KMS-11 (cell line): ENCODE measurements around the gene BMP2K.

ENCODE experiments used
- H2AFZ ChIP-seq: fragments of 200-600 bp; sonication (generic); 2 replicates; pipeline ENCODE4 v1.6.1; 2016; ENCODE audit warnings: antibody characterized with exemption, mixed run types, low read depth
- H3K27ac ChIP-seq: fragments of 200-600 bp; sonication (generic); 2 replicates; pipeline ENCODE4 v1.6.1; 2016; ENCODE audit warnings: mild to moderate bottlenecking, mixed run types
- H3K27me3 ChIP-seq: fragments of 200-600 bp; sonication (generic); 2 replicates; pipeline ENCODE4 v1.6.1; 2017; ENCODE audit warnings: mild to moderate bottlenecking, low read depth, mixed run types, moderate library complexity; ENCODE audit not compliant: insufficient read depth
- H3K36me3 ChIP-seq: fragments of 200-600 bp; sonication (generic); 2 replicates; pipeline ENCODE4 v1.6.1; 2017; ENCODE audit warnings: mild to moderate bottlenecking, mixed run types; ENCODE audit not compliant: insufficient read depth
- H3K4me1 ChIP-seq: fragments of 200-600 bp; sonication (generic); 2 replicates; pipeline ENCODE4 v1.6.1; 2016; ENCODE audit warnings: mild to moderate bottlenecking, low read depth, mixed run types; ENCODE audit not compliant: poor library complexity, severe bottlenecking
- H3K4me2 ChIP-seq: fragments of 200-600 bp; sonication (generic); 2 replicates; pipeline ENCODE4 v1.7.0; 2016; ENCODE audit warnings: mild to moderate bottlenecking, mixed run types
- H3K4me3 ChIP-seq: fragments of 200-600 bp; sonication (generic); IDR thresholded peaks from 2 replicates; pipeline ENCODE4 v1.6.1; 2017; ENCODE audit warnings: low read depth, low read length, mixed read lengths; ENCODE audit not compliant: insufficient read depth
- H3K79me2 ChIP-seq: fragments of 200-600 bp; sonication (generic); 2 replicates; pipeline ENCODE4 v1.6.1; 2016; ENCODE audit warnings: low read depth, mixed run types; ENCODE audit not compliant: insufficient read depth
- H3K9ac ChIP-seq: fragments of 200-600 bp; sonication (generic); 2 replicates; pipeline ENCODE4 v1.6.1; 2016; ENCODE audit warnings: mild to moderate bottlenecking, mixed run types
- H4K20me1 ChIP-seq: fragments of 200-600 bp; sonication (generic); 2 replicates; pipeline ENCODE4 v1.6.1; 2016; ENCODE audit warnings: mild to moderate bottlenecking, mixed run types; ENCODE audit not compliant: insufficient read depth
- TF ChIP-seq, protein P1 (sequence below): fragments of 200-600 bp; sonication (generic); conservative IDR thresholded peaks from 2 replicates; pipeline ENCODE4 v1.6.1; 2017; ENCODE audit warnings: low read depth, mild to moderate bottlenecking, antibody characterized with exemption, low read length, moderate library complexity, mixed read lengths

BMP2K gene

DNA sequence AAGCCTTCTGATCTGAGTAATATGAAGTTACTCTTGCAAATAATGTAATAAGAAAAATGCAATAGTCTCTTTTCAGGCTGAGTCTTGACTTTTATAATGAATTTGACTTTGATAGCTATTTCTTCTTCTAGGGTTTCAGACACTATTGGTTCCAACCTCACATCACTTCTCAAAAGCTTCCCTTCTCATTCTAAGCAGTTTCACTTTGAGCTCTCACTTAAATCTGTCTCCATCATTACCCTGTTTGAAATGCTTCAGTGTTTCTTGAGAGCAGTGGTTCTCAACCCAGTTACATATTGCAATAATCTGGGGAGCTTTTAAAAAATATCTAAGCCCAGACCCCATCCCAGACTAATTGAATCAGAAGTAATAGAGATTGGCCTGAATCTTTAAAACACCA, 40.5 kb upstream of the BMP2K start:
- Histone ChIP-seq H4K20me1 (no peaks in the 10 kb centered on the region), H3K4me2 (no peak overlapping the region), H2AFZ (no peak overlapping the region), H3K9ac (no peak overlapping the region), H3K4me3 (no peak overlapping the region), H3K27ac (no peak overlapping the region), H3K27me3 (no peaks in the 10 kb centered on the region), H3K4me1 (peaks cover 2% of the 10 kb centered on the region), H3K36me3 (no peaks in the 10 kb centered on the region), H3K79me2 (no peaks in the 10 kb centered on the region)
- TF ChIP-seq, protein P1, sequence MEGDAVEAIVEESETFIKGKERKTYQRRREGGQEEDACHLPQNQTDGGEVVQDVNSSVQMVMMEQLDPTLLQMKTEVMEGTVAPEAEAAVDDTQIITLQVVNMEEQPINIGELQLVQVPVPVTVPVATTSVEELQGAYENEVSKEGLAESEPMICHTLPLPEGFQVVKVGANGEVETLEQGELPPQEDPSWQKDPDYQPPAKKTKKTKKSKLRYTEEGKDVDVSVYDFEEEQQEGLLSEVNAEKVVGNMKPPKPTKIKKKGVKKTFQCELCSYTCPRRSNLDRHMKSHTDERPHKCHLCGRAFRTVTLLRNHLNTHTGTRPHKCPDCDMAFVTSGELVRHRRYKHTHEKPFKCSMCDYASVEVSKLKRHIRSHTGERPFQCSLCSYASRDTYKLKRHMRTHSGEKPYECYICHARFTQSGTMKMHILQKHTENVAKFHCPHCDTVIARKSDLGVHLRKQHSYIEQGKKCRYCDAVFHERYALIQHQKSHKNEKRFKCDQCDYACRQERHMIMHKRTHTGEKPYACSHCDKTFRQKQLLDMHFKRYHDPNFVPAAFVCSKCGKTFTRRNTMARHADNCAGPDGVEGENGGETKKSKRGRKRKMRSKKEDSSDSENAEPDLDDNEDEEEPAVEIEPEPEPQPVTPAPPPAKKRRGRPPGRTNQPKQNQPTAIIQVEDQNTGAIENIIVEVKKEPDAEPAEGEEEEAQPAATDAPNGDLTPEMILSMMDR: no peak

DNA sequence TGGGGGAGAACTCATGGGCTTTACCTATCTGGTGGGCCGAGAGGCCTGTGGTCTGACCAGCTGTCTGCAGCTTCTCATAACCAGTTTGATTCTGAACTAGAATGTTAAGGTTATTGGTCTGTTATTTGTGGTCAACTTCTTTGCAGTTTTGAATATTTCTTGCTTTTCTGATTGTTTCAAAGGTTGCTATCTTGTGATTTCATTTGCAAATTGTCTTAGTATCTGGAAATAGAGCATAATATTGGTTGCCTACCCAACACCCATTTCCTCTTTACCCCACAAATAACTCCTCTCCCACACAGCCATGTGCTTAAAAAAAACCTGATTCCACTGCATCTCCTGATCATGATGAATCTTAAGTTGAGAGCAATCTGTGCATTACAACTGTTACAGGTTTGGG, 39.1 kb upstream of the BMP2K start:
- Histone ChIP-seq H3K4me3 (no peak overlapping the region), H3K4me2 (no peak overlapping the region), H3K27me3 (no peaks in the 10 kb centered on the region; the same call in 1 of the 2 replicates), H3K9ac (no peak overlapping the region), H2AFZ (no peak overlapping the region), H3K4me1 (peaks cover 9% of the 10 kb centered on the region), H3K79me2 (no peaks in the 10 kb centered on the region), H4K20me1 (no peaks in the 10 kb centered on the region), H3K36me3 (no peaks in the 10 kb centered on the region), H3K27ac (no peak overlapping the region)
- TF ChIP-seq, protein P1: no peak

DNA sequence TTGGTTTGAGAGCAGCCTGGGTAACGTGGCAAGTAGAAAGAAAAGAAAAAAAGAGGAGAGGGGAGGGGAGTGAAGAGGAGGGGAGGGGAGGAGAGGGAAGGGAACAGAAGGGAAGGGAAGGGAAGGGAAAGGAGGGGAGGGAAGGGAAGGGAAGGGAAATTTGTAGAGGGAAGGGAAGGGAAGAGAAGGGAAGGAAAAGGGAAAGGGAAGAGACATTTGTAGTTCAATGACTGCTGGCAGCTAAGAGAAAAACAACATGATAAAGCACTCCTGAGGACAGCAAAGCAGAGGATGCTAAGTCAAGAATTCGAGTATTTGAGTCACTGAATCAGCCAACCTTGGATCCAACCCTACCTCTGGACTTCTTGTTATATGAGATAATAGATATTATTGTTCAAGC, 38.2 kb upstream of the BMP2K start:
- H4K20me1 ChIP-seq: no peaks in the 10 kb centered on the region
- TF ChIP-seq, protein P1: no peak
- no peak overlapping the region for H2AFZ ChIP-seq
- no peak overlapping the region for H3K27ac ChIP-seq
- H3K9ac ChIP-seq: no peak overlapping the region
- no peaks in the 10 kb centered on the region for H3K79me2 ChIP-seq
- peaks cover 9% of the 10 kb centered on the region for H3K4me1 ChIP-seq
- no peak overlapping the region for H3K4me2 ChIP-seq
- H3K27me3 ChIP-seq: no peaks in the 10 kb centered on the region; the same call in 1 of the 2 replicates
- H3K36me3 ChIP-seq: no peaks in the 10 kb centered on the region
- H3K4me3 ChIP-seq: no peak overlapping the region

DNA sequence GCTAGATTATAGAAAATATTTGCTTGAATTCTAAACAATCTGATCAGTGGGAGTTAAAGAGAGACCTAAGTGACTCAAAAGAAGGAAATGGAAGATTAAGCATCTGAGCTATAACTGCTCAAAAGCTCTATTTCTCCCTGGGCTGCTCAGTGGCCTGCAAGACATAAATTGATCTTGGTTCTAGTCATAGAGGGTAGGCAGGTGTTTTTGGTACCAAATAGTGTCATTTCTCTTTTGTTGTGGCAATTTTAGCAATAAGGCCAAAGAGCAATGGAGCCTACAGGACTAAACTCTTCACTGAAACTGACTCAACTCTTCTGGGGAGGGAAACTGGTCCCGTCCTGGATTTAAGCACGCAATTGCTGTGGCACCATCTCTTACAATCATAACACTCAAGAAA, 33.9 kb upstream of the BMP2K start:
- TF ChIP-seq, protein P1: no peak

DNA sequence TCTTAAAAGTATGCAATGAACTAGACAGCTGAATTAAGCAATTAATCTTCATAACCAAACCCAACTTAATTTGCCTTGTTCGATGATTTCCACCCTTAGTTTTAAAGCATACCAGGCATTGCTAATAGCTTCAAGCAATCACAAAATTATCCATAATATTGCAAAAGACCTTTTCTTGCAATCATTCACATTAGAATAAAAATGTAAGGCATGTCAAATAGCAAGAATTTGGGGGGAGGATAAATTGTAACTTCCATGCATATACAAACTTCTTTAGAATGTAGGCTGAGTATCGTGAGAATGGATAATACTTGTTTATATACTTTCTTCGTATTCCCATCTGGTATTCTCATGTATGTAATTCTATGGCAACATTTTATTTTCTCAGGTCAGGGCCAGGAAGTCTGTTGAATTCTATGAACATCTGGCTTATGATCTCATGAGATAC, 28.7 kb upstream of the BMP2K start:
- Histone ChIP-seq H3K27ac (no peak overlapping the region), H3K4me2 (no peak overlapping the region), H3K9ac (no peak overlapping the region), H3K4me3 (no peak overlapping the region), H3K27me3 (no peaks in the 10 kb centered on the region), H3K36me3 (no peaks in the 10 kb centered on the region), H2AFZ (no peak overlapping the region), H3K79me2 (no peaks in the 10 kb centered on the region), H4K20me1 (no peaks in the 10 kb centered on the region), H3K4me1 (peaks cover 22% of the 10 kb centered on the region)
- TF ChIP-seq, protein P1: no peak

More for the DNA sequence above, 33.9 kb upstream of the BMP2K start:
- no peaks in the 10 kb centered on the region; the same call in 1 of the 2 replicates for H3K27me3 ChIP-seq
- H4K20me1 ChIP-seq: no peaks in the 10 kb centered on the region
- no peak overlapping the region for H3K27ac ChIP-seq
- no peak overlapping the region for H3K4me2 ChIP-seq
- peaks cover 9% of the 10 kb centered on the region for H3K4me1 ChIP-seq
- H3K79me2 ChIP-seq: no peaks in the 10 kb centered on the region
- no peak overlapping the region for H3K4me3 ChIP-seq
- no peak overlapping the region for H2AFZ ChIP-seq
- H3K36me3 ChIP-seq: no peaks in the 10 kb centered on the region
- no peak overlapping the region for H3K9ac ChIP-seq
